AG10803 (cell line): ENCODE measurements around the gene USP7.
"Not testable (repeated sequence)": the region's sequence is repeated elsewhere in the genome, so short reads cannot be mapped to it uniquely, and the experiment has no call there.

Experiments
- DNase-seq: peaks from one replicate; pipeline ENCODE4 v3.0.0; 2010; ENCODE audit warnings: low read depth
- H3K4me3 ChIP-seq: 2 replicates; pipeline ENCODE4 v1.5.1; 2011; ENCODE audit warnings: mild to moderate bottlenecking, low read length, control low read depth
- CTCF ChIP-seq: conservative IDR thresholded peaks from 2 replicates; pipeline ENCODE4 v1.5.1; 2011; ENCODE audit warnings: mild to moderate bottlenecking, low read length, control low read depth, inconsistent platforms

USP7 gene

GRCh38 chr16:8848231-8848938, 115.3 kb downstream of the USP7 start:
- TF ChIP-seq CTCF: no peak
- H3K4me3 ChIP-seq: no peak overlapping the region
- DNase-seq: no peak

- TF ChIP-seq CTCF: no peak
- no peak for DNase-seq
- no peak overlapping the region for H3K4me3 ChIP-seq
Measured at GRCh38 chr16:8847623-8848022, 116.1 kb downstream of the USP7 start.

DNA sequence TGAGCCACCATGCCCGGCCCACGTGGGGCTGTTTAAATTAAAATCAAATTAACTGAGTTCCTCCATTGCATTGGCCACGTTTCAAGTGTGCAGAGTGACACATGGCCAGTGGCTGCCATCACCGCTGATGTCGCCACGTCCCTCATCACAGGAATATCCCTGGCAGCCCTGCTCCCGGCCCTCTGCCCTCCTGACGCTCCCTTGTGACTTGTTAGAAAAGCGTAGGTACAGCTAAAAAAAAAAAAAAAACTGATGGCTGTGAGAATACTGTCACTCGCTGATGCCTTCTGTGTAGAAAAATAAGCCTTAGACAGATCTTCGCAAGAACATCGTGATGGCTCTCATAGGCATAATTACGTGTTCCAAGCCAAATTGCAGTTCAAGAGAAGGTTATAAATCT, 116.6 kb downstream of the USP7 start:
- DNase-seq: no peak
- no peak overlapping the region for H3K4me3 ChIP-seq
- no peak for TF ChIP-seq CTCF

DNA sequence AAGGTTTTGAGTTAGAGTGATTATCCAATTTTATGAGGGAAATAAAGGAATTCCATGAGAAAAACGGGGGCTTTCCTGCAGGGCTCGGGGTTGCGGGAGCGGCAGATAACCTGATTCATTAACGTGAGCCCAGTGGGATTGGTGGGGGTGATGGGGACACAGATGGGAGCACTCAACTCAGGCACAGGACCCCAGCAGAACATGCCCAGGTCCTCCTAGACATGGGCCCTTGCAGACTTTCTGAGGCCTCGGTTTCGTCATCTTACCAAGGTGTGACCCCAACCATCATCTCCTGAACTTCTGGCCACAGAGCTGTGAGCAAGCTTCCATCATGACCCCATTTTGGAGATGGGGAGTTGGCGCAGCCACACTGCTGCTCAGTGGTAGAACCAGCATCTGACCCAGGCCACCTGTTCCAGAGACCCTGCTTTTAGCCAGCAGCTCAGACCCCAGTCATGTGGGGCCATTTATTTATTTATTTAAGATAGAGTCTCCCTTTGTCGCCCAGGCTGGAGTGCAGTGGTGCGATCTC, 117.2 kb downstream of the USP7 start:
- no peak for DNase-seq
- TF ChIP-seq CTCF: no peak

GRCh38 chr16:8845699-8846298, 117.9 kb downstream of the USP7 start:
- H3K4me3 ChIP-seq: no peak overlapping the region
- no peak for TF ChIP-seq CTCF

More for the DNA sequence above, 117.2 kb downstream of the USP7 start:
- H3K4me3 ChIP-seq: no peak overlapping the region

DNA sequence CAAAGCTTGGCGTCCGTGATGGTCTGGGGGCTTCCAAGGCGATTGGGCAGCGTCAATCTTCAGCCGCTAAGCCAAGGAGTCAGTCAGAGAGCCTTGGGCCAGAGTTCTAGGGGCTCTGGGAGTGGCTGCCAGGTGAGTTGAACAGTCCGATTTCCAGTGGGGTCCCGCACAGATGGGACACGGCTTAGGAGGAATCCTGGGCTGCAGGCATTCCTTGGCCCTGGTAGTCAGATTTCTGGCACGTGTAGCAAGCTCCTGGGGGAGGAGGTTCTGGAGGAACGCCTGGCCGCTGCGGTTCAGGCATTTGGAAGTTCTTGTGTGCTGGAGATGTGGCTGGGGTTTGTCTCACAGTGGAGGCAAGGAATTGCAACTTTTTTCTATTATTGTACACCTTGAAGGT, 120.4 kb downstream of the USP7 start:
- DNase-seq: peak; percentile 57
- not testable (repeated sequence) for H3K4me3 ChIP-seq

More at GRCh38 chr16:8845699-8846298, 117.9 kb downstream of the USP7 start:
- DNase-seq: no peak
